Panc1 (cell line): Measurements from ENCODE around the gene CWH43.
"Not testable (repeated sequence)": the region's sequence is repeated elsewhere in the genome, so short reads cannot be mapped to it uniquely, and the experiment has no call there.

Source experiments
- CTCF ChIP-seq: fragments of 450-650 bp; IDR thresholded peaks from 2 replicates; pipeline ENCODE4 v1.5.1; 2017; ENCODE audit warnings: mild to moderate bottlenecking
- POLR2AphosphoS5 ChIP-seq: IDR thresholded peaks from 2 replicates; pipeline ENCODE4 v1.6.1; 2012; ENCODE audit warnings: mild to moderate bottlenecking, low read depth, low read length, moderate library complexity
- TF ChIP-seq, protein P1 (sequence below), 2 experiments: IDR thresholded peaks; 2 replicates each; pipeline ENCODE4 v1.6.1; 2011 to 2012; ENCODE audit warnings: low read depth in 2 of 2, control low read depth in 1 of 2, low read length in 1 of 2, mild to moderate bottlenecking in 1 of 2, moderate library complexity in 1 of 2; ENCODE audit not compliant: insufficient read depth in 1 of 2

- TF ChIP-seq CTCF, POLR2AphosphoS5: not testable (repeated sequence)
- TF ChIP-seq, protein P1, sequence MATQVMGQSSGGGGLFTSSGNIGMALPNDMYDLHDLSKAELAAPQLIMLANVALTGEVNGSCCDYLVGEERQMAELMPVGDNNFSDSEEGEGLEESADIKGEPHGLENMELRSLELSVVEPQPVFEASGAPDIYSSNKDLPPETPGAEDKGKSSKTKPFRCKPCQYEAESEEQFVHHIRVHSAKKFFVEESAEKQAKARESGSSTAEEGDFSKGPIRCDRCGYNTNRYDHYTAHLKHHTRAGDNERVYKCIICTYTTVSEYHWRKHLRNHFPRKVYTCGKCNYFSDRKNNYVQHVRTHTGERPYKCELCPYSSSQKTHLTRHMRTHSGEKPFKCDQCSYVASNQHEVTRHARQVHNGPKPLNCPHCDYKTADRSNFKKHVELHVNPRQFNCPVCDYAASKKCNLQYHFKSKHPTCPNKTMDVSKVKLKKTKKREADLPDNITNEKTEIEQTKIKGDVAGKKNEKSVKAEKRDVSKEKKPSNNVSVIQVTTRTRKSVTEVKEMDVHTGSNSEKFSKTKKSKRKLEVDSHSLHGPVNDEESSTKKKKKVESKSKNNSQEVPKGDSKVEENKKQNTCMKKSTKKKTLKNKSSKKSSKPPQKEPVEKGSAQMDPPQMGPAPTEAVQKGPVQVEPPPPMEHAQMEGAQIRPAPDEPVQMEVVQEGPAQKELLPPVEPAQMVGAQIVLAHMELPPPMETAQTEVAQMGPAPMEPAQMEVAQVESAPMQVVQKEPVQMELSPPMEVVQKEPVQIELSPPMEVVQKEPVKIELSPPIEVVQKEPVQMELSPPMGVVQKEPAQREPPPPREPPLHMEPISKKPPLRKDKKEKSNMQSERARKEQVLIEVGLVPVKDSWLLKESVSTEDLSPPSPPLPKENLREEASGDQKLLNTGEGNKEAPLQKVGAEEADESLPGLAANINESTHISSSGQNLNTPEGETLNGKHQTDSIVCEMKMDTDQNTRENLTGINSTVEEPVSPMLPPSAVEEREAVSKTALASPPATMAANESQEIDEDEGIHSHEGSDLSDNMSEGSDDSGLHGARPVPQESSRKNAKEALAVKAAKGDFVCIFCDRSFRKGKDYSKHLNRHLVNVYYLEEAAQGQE (IDR thresholded peaks at IDR 0.05; ENCODE audit: insufficient read depth in 1 of 2, low read depth in 2 of 2, low read length in 1 of 2), result not testable (repeated sequence)
Measured at GRCh38 chr4:49103436-49104136, 117.5 kb downstream of the CWH43 start.
